Tibial artery (tissue), 4 donors: ENCODE data around the gene TRPM4.
"Not testable (repeated sequence)": the region's sequence is repeated elsewhere in the genome, so short reads cannot be mapped to it uniquely, and the experiment has no call there.

Source experiments
- DNase-seq, 2 donors: peaks; one replicate each; pipeline ENCODE4 v3.0.0-alpha.2; 2019
- H3K27ac ChIP-seq, 2 donors: fragments of 200-600 bp; sonication (generic) in 1 of 2; 1 replicate in 1 of 2; 2 replicates in 1 of 2; pipeline ENCODE4 v1.5.1; 2018 to 2019; ENCODE audit warnings: mild to moderate bottlenecking in 1 of 2
- H3K27me3 ChIP-seq, 2 donors: fragments of 200-600 bp; sonication (generic) in 1 of 2; one replicate each; pipeline versions ENCODE4 v1.5.1 to v1.6.0; 2016 to 2019
- H3K36me3 ChIP-seq, 3 donors: fragments of 200-600 bp; sonication (generic) in 2 of 3; one replicate each; pipeline ENCODE4 v1.5.1; 2016 to 2019; ENCODE audit warnings: mild to moderate bottlenecking in 2 of 3
- H3K4me1 ChIP-seq, 4 donors: fragments of 200-600 bp; sonication (generic) in 2 of 4; 1 replicate in 3 of 4; 2 replicates in 1 of 4; pipeline ENCODE4 v1.5.1; 2016 to 2019
- H3K4me3 ChIP-seq, 2 donors: fragments of 200-600 bp; sonication (generic) in 1 of 2; 1 replicate in 1 of 2; 2 replicates in 1 of 2; pipeline ENCODE4 v1.5.1; 2018 to 2019; ENCODE audit warnings: mild to moderate bottlenecking in 2 of 2
- H3K9me3 ChIP-seq, 3 donors: fragments of 200-600 bp; sonication (generic) in 1 of 3; one replicate each; pipeline ENCODE4 v1.5.1; 2016 to 2019
- CTCF ChIP-seq, 2 experiments: fragments of 200-600 bp in 1 of 2; fragments of 450-650 bp in 1 of 2; IDR thresholded peaks; one replicate each; pipeline ENCODE4 v1.5.1; 2017 to 2019; ENCODE audit warnings: antibody characterized with exemption in 2 of 2, mild to moderate bottlenecking in 1 of 2, moderate library complexity in 1 of 2
- intact Hi-C: fragments of 100-400 bp; cut with DNase I; formaldehyde crosslinking; loops from one replicate; pipeline ENCODE4 v1.15.0; 2023; ENCODE audit warnings: low total_unique reads

The TRPM4 gene

GRCh38 chr19:49167857-49168409 is 10.3 kb downstream of the TRPM4 start:
- no peaks in the 10 kb centered on the region for H3K9me3 ChIP-seq
- no peak overlapping the region for H3K4me3 ChIP-seq
- peaks cover 18 to 50% (median 49%) of the 10 kb centered on the region in 3 donors for H3K36me3 ChIP-seq
- intact Hi-C loops: no loop called here
- H3K27me3 ChIP-seq: no peaks in the 10 kb centered on the region
- peaks cover 0 to 20% (median 18%) of the 10 kb centered on the region in 4 donors for H3K4me1 ChIP-seq
- DNase-seq: no peak
- no peak for TF ChIP-seq CTCF (IDR thresholded peaks at IDR 0.05)
- no peak overlapping the region for H3K27ac ChIP-seq

- intact Hi-C loops: no loop called here
- H3K27ac ChIP-seq: no peak overlapping the region
- H3K36me3 ChIP-seq: peaks cover 18 to 55% (median 54%) of the 10 kb centered on the region in 3 donors
- no peaks in the 10 kb centered on the region for H3K9me3 ChIP-seq
- H3K27me3 ChIP-seq: no peaks in the 10 kb centered on the region
- TF ChIP-seq CTCF (IDR thresholded peaks at IDR 0.05): no peak
- DNase-seq: no peak
- H3K4me3 ChIP-seq: no peak overlapping the region
- H3K4me1 ChIP-seq: peaks cover 0 to 20% (median 18%) of the 10 kb centered on the region in 4 donors
These were observed 10.8 kb downstream of the TRPM4 start for GRCh38 chr19:49168421-49168820.

- intact Hi-C loops: no loop called here
- no peak for DNase-seq
- H3K4me3 ChIP-seq: no peak overlapping the region
- peaks cover 18 to 82% (median 59%) of the 10 kb centered on the region in 3 donors for H3K36me3 ChIP-seq
- no peaks in the 10 kb centered on the region for H3K4me1 ChIP-seq
- TF ChIP-seq CTCF (IDR thresholded peaks at IDR 0.05): no peak
- no peak overlapping the region for H3K27ac ChIP-seq
- H3K9me3 ChIP-seq: no peaks in the 10 kb centered on the region
- H3K27me3 ChIP-seq: no peaks in the 10 kb centered on the region
These were observed 15.6 kb downstream of the TRPM4 start for GRCh38 chr19:49173198-49173597.

GRCh38 chr19:49180659-49181058 is 23.1 kb downstream of the TRPM4 start:
- no peak for TF ChIP-seq CTCF (IDR thresholded peaks at IDR 0.05)
- H3K9me3 ChIP-seq: no peaks in the 10 kb centered on the region
- H3K36me3 ChIP-seq: peaks cover 33 to 83% (median 40%) of the 10 kb centered on the region in 3 donors
- no peaks in the 10 kb centered on the region for H3K4me1 ChIP-seq
- H3K27me3 ChIP-seq: no peaks in the 10 kb centered on the region
- H3K27ac ChIP-seq: no peak overlapping the region
- no peak overlapping the region for H3K4me3 ChIP-seq
- intact Hi-C loops: no loop called here
- no peak for DNase-seq

GRCh38 chr19:49182010-49182847 is 24.6 kb downstream of the TRPM4 start:
- H3K4me1 ChIP-seq, H3K27me3 ChIP-seq, H3K9me3 ChIP-seq, DNase-seq, H3K4me3 ChIP-seq, intact Hi-C loops, H3K27ac ChIP-seq: not testable (repeated sequence)
- peaks cover 40 to 91% (median 53%) of the 10 kb centered on the region in 3 donors for H3K36me3 ChIP-seq

- no peak overlapping the region for H3K4me3 ChIP-seq
- TF ChIP-seq CTCF (IDR thresholded peaks at IDR 0.05): no peak
- H3K27ac ChIP-seq: no peak overlapping the region
- intact Hi-C loops: no loop called here
- no peak for DNase-seq
- peaks cover 40 to 91% (median 55%) of the 10 kb centered on the region in 3 donors for H3K36me3 ChIP-seq
- no peaks in the 10 kb centered on the region for H3K4me1 ChIP-seq
- H3K27me3 ChIP-seq: no peaks in the 10 kb centered on the region
- H3K9me3 ChIP-seq: no peaks in the 10 kb centered on the region
These were observed 25.3 kb downstream of the TRPM4 start for GRCh38 chr19:49182848-49183375.
